Loucy (cell line): ENCODE measurements around the gene NR1H2.

Experiments used
- CTCF ChIP-seq: fragments of 200-600 bp; sonication (generic); conservative IDR thresholded peaks from 2 replicates; pipeline ENCODE4 v1.5.1; 2014; ENCODE audit warnings: mild to moderate bottlenecking, antibody characterized with exemption, low read length
- EZH2phosphoT487 ChIP-seq: fragments of 200-600 bp; IDR thresholded peaks from 2 replicates; pipeline ENCODE4 v1.6.1; 2018; ENCODE audit warnings: antibody characterized with exemption, mild to moderate bottlenecking, moderate library complexity, borderline replicate concordance

- TF ChIP-seq CTCF (no peak), EZH2phosphoT487 (no peak)
These were observed 36.8 kb downstream of the NR1H2 start for GRCh38 chr19:50413096-50413495.
